ENCODE measurements around the gene SETD1A.

SETD1A gene

GRCh38 chr16:30957456-30958174, at the start of gene SETD1A:
Gene SETD1A (plus strand): TSS chr16:30957754. CDS start chr16:30958732, 978 bp downstream.
- TF ChIP-seq CTCF (IDR thresholded peaks at IDR 0.05; ENCODE audit: insufficient read depth, low read length, missing control alignments): no peak
- peak; percentile 75 for DNase-seq (ENCODE audit: low read depth, low spot score)
- ChIA-PET POLR2A (interaction anchor here (0.5 kb wide), 1 partner anchor 79 kb away, joined by 3 read pairs; no protein-coding TSS in a partner anchor), CTCF (interaction anchor here (1.0 kb wide), 1 partner anchor 11 kb away, joined by 3 read pairs; no protein-coding TSS in a partner anchor)
- peak within 1 kb of the TSS; percentile 84 for H3K4me3 ChIP-seq (ENCODE audit: low read depth, low read length)

DNA sequence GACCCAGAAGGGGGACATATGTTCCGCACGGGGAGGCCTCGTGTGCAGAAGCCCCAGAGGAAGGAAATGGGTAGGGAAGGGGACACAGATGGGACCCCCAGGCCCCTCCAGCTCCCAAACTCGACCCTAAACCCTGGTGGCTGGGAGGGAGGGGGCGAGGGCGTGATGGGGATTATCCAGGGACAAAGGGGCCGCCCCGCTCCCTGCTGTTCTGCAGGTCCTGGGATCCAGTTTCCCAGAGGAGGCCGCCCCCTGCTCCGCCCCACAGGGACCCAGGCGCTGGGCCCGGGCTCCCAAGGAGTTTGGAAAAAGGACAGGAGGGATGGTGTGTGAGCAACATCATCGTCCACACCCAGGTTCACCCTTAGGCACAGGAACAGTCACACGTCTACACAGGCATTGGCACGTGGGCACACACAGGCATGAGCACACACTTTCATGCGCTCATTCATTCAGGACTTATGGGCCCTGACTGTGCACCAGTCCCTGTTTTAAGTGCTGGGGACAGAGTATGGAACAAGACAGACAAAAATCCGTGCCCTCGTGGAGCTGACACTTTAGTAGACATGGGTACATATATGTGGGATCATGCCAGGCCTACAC, 47.0 kb upstream of the SETD1A start:
- no peak for TF ChIP-seq CTCF (IDR thresholded peaks at IDR 0.05; ENCODE audit: insufficient read depth, low read length, missing control alignments)
- POLR2A ChIA-PET: no interaction called here
- H3K4me3 ChIP-seq (ENCODE audit: low read depth, low read length): no peak overlapping the region
- CTCF ChIA-PET: interaction anchor here (1.3 to 7.6 kb wide), 3 partner anchors 9 to 96 kb away, joined by 3 to 41 read pairs (median 3); no protein-coding TSS in a partner anchor
- DNase-seq (ENCODE audit: low read depth, low spot score): no peak

DNA sequence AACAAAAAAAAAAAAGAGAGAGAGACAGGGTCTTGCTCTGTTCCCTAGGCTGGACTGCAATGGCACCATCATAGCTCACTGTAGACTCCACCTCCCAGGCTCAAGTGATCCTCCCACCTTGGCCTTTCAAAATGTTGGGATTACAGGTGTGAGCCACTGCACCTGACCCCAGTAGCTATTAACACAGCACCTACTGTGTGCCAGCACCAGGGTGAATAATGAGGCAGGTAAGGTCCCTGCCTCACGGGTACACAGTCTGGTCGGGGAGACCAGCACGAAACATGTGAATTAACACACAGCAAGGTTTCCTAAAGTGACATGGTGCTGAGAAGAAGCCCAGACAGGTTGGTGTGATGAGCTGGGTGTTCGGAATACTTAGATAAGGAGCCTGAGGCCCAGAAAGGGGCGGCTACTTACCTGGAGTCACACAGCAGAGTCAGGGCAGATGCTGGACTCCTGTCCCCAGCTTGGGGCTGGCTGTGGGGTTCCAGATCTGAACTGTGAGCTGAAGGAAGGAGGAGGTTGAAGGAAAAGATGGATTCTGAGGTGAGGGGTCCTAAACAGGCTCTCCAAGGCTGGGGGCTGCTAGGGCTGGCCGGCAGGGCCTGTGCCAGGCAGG, 44.7 kb upstream of the SETD1A start:
- ChIA-PET POLR2A (no interaction called here), CTCF (interaction anchor here (0.9 to 7.6 kb wide), 3 partner anchors 11 to 71 kb away, joined by 4 to 41 read pairs (median 9); no protein-coding TSS in a partner anchor)
- TF ChIP-seq CTCF (IDR thresholded peaks at IDR 0.05; ENCODE audit: insufficient read depth, low read length, missing control alignments): no peak
- DNase-seq (ENCODE audit: low read depth, low spot score): no peak
- no peak overlapping the region for H3K4me3 ChIP-seq (ENCODE audit: low read depth, low read length)

DNA sequence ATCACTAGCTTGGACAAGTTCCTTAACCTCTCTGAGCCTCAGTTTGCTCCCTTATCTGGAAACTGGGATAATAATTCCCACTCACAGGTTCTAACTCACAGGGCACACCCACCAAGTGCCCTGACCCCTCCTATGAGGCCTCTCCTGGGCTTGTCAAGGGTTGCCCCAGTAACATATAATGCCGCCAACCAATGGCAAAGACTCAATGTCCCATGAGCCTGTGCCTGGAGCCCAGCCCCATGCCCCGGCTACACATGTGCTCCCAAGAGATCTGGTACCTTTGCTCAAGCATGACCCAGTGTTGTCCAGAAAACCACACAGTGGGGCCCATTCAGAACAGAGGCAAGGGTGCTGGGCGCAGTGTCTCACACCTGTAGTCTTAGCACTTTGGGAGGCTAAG, 42.7 kb upstream of the SETD1A start:
- DNase-seq (ENCODE audit: low read depth, low spot score): no peak
- CTCF ChIA-PET: interaction anchor here (7.6 kb wide), 1 partner anchor 13 kb away, joined by 41 read pairs; no protein-coding TSS in a partner anchor
- POLR2A ChIA-PET: no interaction called here
- TF ChIP-seq CTCF (IDR thresholded peaks at IDR 0.05; ENCODE audit: insufficient read depth, low read length, missing control alignments): no peak
- H3K4me3 ChIP-seq (ENCODE audit: low read depth, low read length): no peak overlapping the region

- ChIA-PET CTCF (interaction anchor here (1.3 to 5.8 kb wide), 3 partner anchors 12 to 74 kb away, joined by 5 to 77 read pairs (median 6); no protein-coding TSS in a partner anchor), POLR2A (no interaction called here)
- H3K4me3 ChIP-seq (ENCODE audit: low read depth, low read length): no peak overlapping the region
- DNase-seq (ENCODE audit: low read depth, low spot score): no peak
- TF ChIP-seq CTCF (IDR thresholded peaks at IDR 0.05; ENCODE audit: insufficient read depth, low read length, missing control alignments): no peak
Measured at GRCh38 chr16:30918614-30919013, 38.9 kb upstream of the SETD1A start.

GRCh38 chr16:30920891-30921290, 36.7 kb upstream of the SETD1A start:
- TF ChIP-seq CTCF (IDR thresholded peaks at IDR 0.05; ENCODE audit: insufficient read depth, low read length, missing control alignments): no peak
- no peak overlapping the region for H3K4me3 ChIP-seq (ENCODE audit: low read depth, low read length)
- ChIA-PET POLR2A (no interaction called here), CTCF (interaction anchor here (1.3 to 5.8 kb wide), 3 partner anchors 32 to 116 kb away, joined by 3 to 77 read pairs (median 5); no protein-coding TSS in a partner anchor)
- DNase-seq (ENCODE audit: low read depth, low spot score): no peak

Data from AG04449 (cell line).